ENCODE measurements around the gene TLE1.

DNA sequence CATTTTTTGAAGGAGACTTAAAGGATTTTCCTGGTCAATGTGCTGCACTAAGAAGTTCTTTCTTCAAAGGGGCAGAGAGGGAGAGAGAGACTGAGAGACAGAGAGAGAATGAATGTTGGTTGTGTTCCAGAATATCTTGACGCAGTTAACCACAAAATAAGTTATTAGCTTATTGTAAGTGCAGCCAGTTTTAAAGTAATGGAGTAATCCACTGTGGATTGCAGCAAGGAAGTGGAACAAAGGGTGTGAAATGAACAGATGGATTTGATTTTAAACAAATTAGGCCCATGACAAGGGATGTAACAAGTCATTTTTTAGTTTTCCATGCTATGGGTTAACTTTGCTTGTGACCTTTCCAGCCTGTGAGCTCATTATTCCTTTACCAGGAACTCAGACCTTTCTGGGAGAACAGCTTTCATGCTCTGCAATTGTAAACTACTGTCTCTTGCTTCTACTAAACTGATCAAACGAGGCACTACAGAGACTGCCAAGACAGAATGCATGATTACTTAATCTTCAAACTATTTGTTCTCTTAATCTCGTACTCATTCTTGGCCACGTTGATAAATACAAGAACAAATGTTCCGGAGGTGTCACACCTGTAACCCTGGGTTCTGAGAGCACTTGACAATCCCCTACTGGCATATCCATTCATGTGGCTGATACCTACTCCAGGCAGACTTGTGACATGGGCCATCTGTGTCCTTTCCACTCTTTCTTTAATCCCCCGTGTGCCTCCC lies 131.1 kb downstream of the TLE1 start:
- TF ChIP-seq CTCF (IDR thresholded peaks at IDR 0.05) (no peak), POLR2A (IDR thresholded peaks at IDR 0.05) (no peak)

Measured in Peyer's patch (tissue), 4 donors.